H1 (cell line): ENCODE measurements around the gene SOBP. TPM values are rescaled to one million over a fixed set of nuclear protein-coding genes. Genes with fewer than 3 reads are reported as not detected.

ENCODE experiments used
- CTCF ChIA-PET: fragments of 300-600 bp; sonication (Branson Sonifier 250); formaldehyde crosslinking; loops from one replicate; lab custom pipeline; 2021; ENCODE audit not compliant: partially characterized antibody; lab: Charles Lee
- POLR2A ChIA-PET: fragments of 300-600 bp; sonication (Branson Sonifier 250); formaldehyde crosslinking; loops from one replicate; lab custom pipeline; 2021; ENCODE audit warnings: inconsistent platforms; ENCODE audit not compliant: partially characterized antibody; lab: Charles Lee
- DNase-seq, 2 experiments: peaks; one replicate each; pipeline versions ENCODE4 v3.0.0 to v3.0.0-alpha.2; 2010 to 2022; ENCODE audit warnings: low spot score in 2 of 2, low read depth in 1 of 2, mixed read lengths in 1 of 2
- FAIRE-seq: peaks from 2 replicates; lab custom pipeline; 2011; peaks lifted over from hg19 to GRCh38; lab: Jason Lieb, UNC
- H2AFZ ChIP-seq: 2 replicates; pipeline ENCODE4 v1.8.1; 2012; ENCODE audit warnings: low read length, inconsistent platforms
- H2AK5ac ChIP-seq: 2 replicates; pipeline ENCODE4 v1.6.1; 2013; ENCODE audit warnings: low read depth, low read length
- H2BK120ac ChIP-seq: replicated peaks from 2 replicates; pipeline ENCODE3; 2013; ENCODE audit warnings: low read depth, low read length, inconsistent platforms
- H2BK12ac ChIP-seq: 2 replicates; pipeline ENCODE4 v1.6.1; 2013; ENCODE audit warnings: low read depth, low read length
- H2BK15ac ChIP-seq: 2 replicates; pipeline ENCODE4 v1.6.1; 2013; ENCODE audit warnings: low read length
- H2BK20ac ChIP-seq: 2 replicates; pipeline ENCODE4 v1.6.1; 2013; ENCODE audit warnings: low read length
- H2BK5ac ChIP-seq: 2 replicates; pipeline ENCODE4 v1.6.1; 2013; ENCODE audit warnings: low read depth, low read length
- H3K14ac ChIP-seq: 2 replicates; pipeline ENCODE4 v1.6.1; 2013; ENCODE audit warnings: inconsistent platforms; ENCODE audit not compliant: insufficient read length
- H3K18ac ChIP-seq: 2 replicates; pipeline ENCODE4 v1.6.1; 2013; ENCODE audit warnings: low read length; ENCODE audit errors: extremely low read depth
- H3K23ac ChIP-seq: 2 replicates; pipeline ENCODE4 v1.6.1; 2013; ENCODE audit warnings: inconsistent platforms; ENCODE audit not compliant: insufficient read length
- H3K23me2 ChIP-seq: 2 replicates; pipeline ENCODE4 v1.6.1; 2013; ENCODE audit warnings: low read depth, low read length
- H3K27ac ChIP-seq: 2 replicates; pipeline ENCODE4 v1.6.1; 2011; ENCODE audit warnings: low read depth, low read length, inconsistent platforms
- H3K27me3 ChIP-seq, 4 experiments: replicated peaks in 1 of 4; 1 replicate in 1 of 4; 2 replicates in 3 of 4; pipeline versions ENCODE4 v1.6.1 to v1.8.1; 2011 to 2013; ENCODE audit warnings: low read length in 3 of 4, mild to moderate bottlenecking in 3 of 4, inconsistent platforms in 2 of 4, mixed read lengths in 2 of 4, moderate library complexity in 1 of 4; ENCODE audit not compliant: control insufficient read depth in 3 of 4, insufficient read depth in 3 of 4; ENCODE audit errors: extremely low read depth in 1 of 4
- H3K36me3 ChIP-seq, 4 experiments: 2 replicates each; pipeline versions ENCODE4 v1.6.1 to v1.8.1; 2011 to 2013; ENCODE audit warnings: mild to moderate bottlenecking in 4 of 4, low read length in 3 of 4, moderate library complexity in 2 of 4, control low read depth in 1 of 4, inconsistent platforms in 1 of 4; ENCODE audit not compliant: insufficient read depth in 4 of 4, control insufficient read depth in 2 of 4
- H3K4ac ChIP-seq: replicated peaks from 2 replicates; pipeline ENCODE3; 2013; ENCODE audit warnings: low read length, low read depth, mixed read lengths, inconsistent platforms; ENCODE audit not compliant: insufficient read length
- H3K4me1 ChIP-seq, 4 experiments: replicated peaks in 1 of 4; 1 replicate in 1 of 4; 2 replicates in 3 of 4; pipeline versions ENCODE4 v1.6.1 to v1.8.1; 2011 to 2013; ENCODE audit warnings: low read length in 3 of 4, inconsistent platforms in 2 of 4, mixed read lengths in 1 of 4; ENCODE audit not compliant: insufficient read depth in 4 of 4, control insufficient read depth in 3 of 4
- H3K4me2 ChIP-seq, 2 experiments: 2 replicates each; pipeline versions ENCODE4 v1.6.1 to v1.8.1; 2011 to 2013; ENCODE audit warnings: low read depth in 2 of 2, low read length in 2 of 2, control low read depth in 1 of 2, inconsistent platforms in 1 of 2, mild to moderate bottlenecking in 1 of 2; ENCODE audit not compliant: insufficient read depth in 1 of 2
- H3K4me3 ChIP-seq, 4 experiments: fragments of 200-600, 300-600 bp in 1 of 4; sonication (generic), shearing (Covaris generic), sonication (Bioruptor Twin) in 1 of 4; 2 replicates each; pipeline versions ENCODE4 v1.5.1 to v1.8.1; 2011 to 2016; ENCODE audit warnings: low read length in 4 of 4, low read depth in 3 of 4, control low read depth in 2 of 4, inconsistent platforms in 2 of 4, mild to moderate bottlenecking in 2 of 4, mixed read lengths in 1 of 4, moderate library complexity in 1 of 4; ENCODE audit not compliant: insufficient read depth in 2 of 4; ENCODE audit errors: extremely low read depth in 1 of 4
- H3K56ac ChIP-seq: replicated peaks from 2 replicates; pipeline ENCODE3; 2013; ENCODE audit warnings: low read depth, mild to moderate bottlenecking, mixed read lengths, low read length, inconsistent platforms; ENCODE audit not compliant: insufficient read length
- H3K79me1 ChIP-seq: 2 replicates; pipeline ENCODE4 v1.6.1; 2013; ENCODE audit warnings: low read depth, low read length, control low read depth
- H3K79me2 ChIP-seq, 2 experiments: 2 replicates each; pipeline versions ENCODE4 v1.6.1 to v1.8.1; 2012 to 2013; ENCODE audit warnings: low read length in 2 of 2, mild to moderate bottlenecking in 2 of 2, inconsistent platforms in 1 of 2; ENCODE audit not compliant: insufficient read depth in 2 of 2, control insufficient read depth in 1 of 2
- H3K9ac ChIP-seq, 4 experiments: replicated peaks in 1 of 4; 1 replicate in 1 of 4; 2 replicates in 3 of 4; pipeline versions ENCODE4 v1.6.1 to v1.8.1; 2011 to 2013; ENCODE audit warnings: low read depth in 3 of 4, low read length in 3 of 4, control low read depth in 2 of 4, mild to moderate bottlenecking in 2 of 4, moderate library complexity in 2 of 4, inconsistent platforms in 1 of 4; ENCODE audit errors: extremely low read depth in 1 of 4
- H3K9me3 ChIP-seq, 2 experiments: 2 replicates each; pipeline versions ENCODE4 v1.6.1 to v1.8.1; 2012 to 2013; ENCODE audit warnings: mild to moderate bottlenecking in 2 of 2, moderate library complexity in 2 of 2, control low read depth in 1 of 2, inconsistent platforms in 1 of 2, low read depth in 1 of 2, low read length in 1 of 2, mixed read lengths in 1 of 2; ENCODE audit not compliant: insufficient read depth in 2 of 2
- H4K20me1 ChIP-seq, 2 experiments: replicated peaks in 1 of 2; 2 replicates each; pipeline versions ENCODE3 to v1.8.1; 2011 to 2013; ENCODE audit warnings: inconsistent platforms in 2 of 2, low read length in 2 of 2, mild to moderate bottlenecking in 1 of 2; ENCODE audit not compliant: insufficient read depth in 2 of 2, control insufficient read depth in 1 of 2
- H4K5ac ChIP-seq: 2 replicates; pipeline ENCODE4 v1.6.1; 2013; ENCODE audit warnings: low read length, low read depth, mixed read lengths, inconsistent platforms; ENCODE audit not compliant: insufficient read length
- H4K8ac ChIP-seq: 2 replicates; pipeline ENCODE4 v1.8.0; 2013; ENCODE audit warnings: mild to moderate bottlenecking, moderate library complexity, low read length, inconsistent platforms; ENCODE audit not compliant: insufficient read depth; ENCODE audit errors: extremely low read depth
- H4K91ac ChIP-seq: replicated peaks from 2 replicates; pipeline ENCODE3; 2013; ENCODE audit warnings: low read length, mixed read lengths, inconsistent platforms; ENCODE audit not compliant: insufficient read length
- CREB1 ChIP-seq: IDR thresholded peaks from 2 replicates; pipeline ENCODE4 v1.6.1; 2012; ENCODE audit warnings: inconsistent platforms
- POLR2AphosphoS5 ChIP-seq: IDR thresholded peaks from 2 replicates; pipeline ENCODE4 v1.6.1; 2011; ENCODE audit warnings: low read depth, low read length
- TEAD4 ChIP-seq: IDR thresholded peaks from 2 replicates; pipeline ENCODE4 v1.6.1; 2012; ENCODE audit warnings: low read depth, low read length, inconsistent platforms, mixed read lengths
- WGBS, 2 experiments: shearing (Covaris generic) in 1 of 2; methylation state at CpG; one replicate each; pipeline versions ENCODE4 v1.1.6 to v1.1.7; 2013 to 2015; ENCODE audit warnings: low lambda C conversion rate in 2 of 2, mixed read lengths in 2 of 2, inconsistent platforms in 1 of 2, low coverage in 1 of 2, missing lambda C conversion rate in 1 of 2; ENCODE audit not compliant: insufficient replicate concordance in 2 of 2, insufficient coverage in 1 of 2, insufficient read length in 1 of 2; ENCODE audit errors: extremely low coverage in 1 of 2, missing lambda C conversion rate in 1 of 2; 5-methylcytosine and 5-hydroxymethylcytosine counted together
- polyA plus RNA-seq, 7 experiments: library from polyadenylated mRNA; depleted of rRNA in 3 of 7; stranded (reverse) in 5 of 7; unstranded in 2 of 7; fragments of >200 nt in 5 of 7; fragments of 200-250 nt in 2 of 7; gene quantifications; 1 replicate in 5 of 7; 2 replicates in 1 of 7; 4 replicates in 1 of 7; pipeline versions ENCODE4 v1.2.1 to v1.2.3, GENCODE V29; 2011 to 2013; ENCODE audit warnings: missing spikeins in 2 of 7, mixed read lengths in 2 of 7
- total RNA-seq: library from RNA; stranded (reverse); fragmentation: NEBNext Ultra II Directional; extraction: Animal tissue kit (Norgen Biotek cat#: 25700); gene quantifications from 2 replicates; pipeline ENCODE4 v1.2.1, GENCODE V29; 2021
- TF ChIP-seq, protein P1 (sequence below): IDR thresholded peaks from 2 replicates; pipeline ENCODE4 v1.6.1; 2012; ENCODE audit warnings: inconsistent platforms

The SOBP gene
- total and polyA plus RNA-seq, 2 of the 8 experiments (the other 6 are each of a cell fraction or from before 2014, with no cell fraction given) = 0.45 to 6.2 TPM

DNA sequence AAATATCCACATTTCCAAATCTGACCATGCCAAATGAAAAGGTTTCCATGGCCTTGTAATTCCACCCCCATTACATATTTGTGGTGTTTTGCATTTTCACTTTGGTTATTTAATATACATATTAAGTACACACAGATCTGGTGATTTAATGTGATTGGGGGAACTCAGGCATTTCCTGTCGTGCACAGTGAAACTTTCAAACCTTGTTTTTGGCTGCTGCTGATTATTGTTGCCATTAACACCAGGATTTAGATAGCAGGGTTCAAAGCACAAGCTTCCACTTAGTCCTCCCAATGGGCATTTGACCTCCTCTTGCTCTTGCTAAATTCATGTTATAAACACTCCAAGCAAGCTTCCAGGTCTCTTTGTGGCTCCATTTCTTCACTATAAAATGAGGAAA is 166.5 kb downstream of the SOBP start:
- Histone ChIP-seq H3K4me3 (no peak overlapping the region), H3K27me3 (no peaks in the 10 kb centered on the region; a peak in 1 of 7 replicates), H2BK15ac (no peak overlapping the region), H3K9ac (no peak overlapping the region), H3K27ac (no peak overlapping the region), H4K91ac (no peak overlapping the region), H3K4me1 (peaks cover 0 to 7% (median 4%) of the 10 kb centered on the region in 4 experiments; a peak in 3 of 7 replicates), H3K23me2 (no peaks in the 10 kb centered on the region), H3K36me3 (no peaks in the 10 kb centered on the region; a peak in 1 of 8 replicates), H3K14ac (no peak overlapping the region), H3K56ac (no peak overlapping the region), H4K8ac (no peak overlapping the region), H2BK12ac (no peak overlapping the region), H3K79me1 (no peaks in the 10 kb centered on the region), H2BK20ac (no peak overlapping the region), H3K4me2 (no peak overlapping the region), H4K20me1 (no peaks in the 10 kb centered on the region), H2AK5ac (no peak overlapping the region), H2BK5ac (no peak overlapping the region), H2BK120ac (no peak overlapping the region), H3K4ac (no peak overlapping the region), H3K79me2 (no peaks in the 10 kb centered on the region), H2AFZ (no peak overlapping the region), H3K23ac (no peak overlapping the region), H3K9me3 (no peaks in the 10 kb centered on the region), H3K18ac (no peak overlapping the region), H4K5ac (no peak overlapping the region)
- POLR2A ChIA-PET = no interaction called here
- FAIRE-seq (no peak), DNase-seq (no peak)
- CTCF ChIA-PET = interaction anchor here (0.6 to 3.8 kb wide), 28 partner anchors 9 to 1024 kb away, joined by 3 to 14 read pairs (median 3); partner anchors contain the start of gene PDSS2
- 85% methylated on average over 1 of the region's 1 CpG; no CpG with 5 or more reads in 1 of the 2 experiments for WGBS, 2 experiments
- TF ChIP-seq, protein P1, sequence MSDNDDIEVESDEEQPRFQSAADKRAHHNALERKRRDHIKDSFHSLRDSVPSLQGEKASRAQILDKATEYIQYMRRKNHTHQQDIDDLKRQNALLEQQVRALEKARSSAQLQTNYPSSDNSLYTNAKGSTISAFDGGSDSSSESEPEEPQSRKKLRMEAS = no peak
- TF ChIP-seq POLR2AphosphoS5 = no peak
- TF ChIP-seq CREB1 = no peak
- no peak for TF ChIP-seq TEAD4
